SK-N-MC (cell line): ENCODE measurements around the gene HPS4.

ENCODE experiments used
- EZH2 ChIP-seq: fragments of 200-600 bp; sonication (generic); IDR thresholded peaks from one replicate; pipeline ENCODE4 v1.6.1; 2017; ENCODE audit warnings: antibody characterized with exemption
- FOXP2 ChIP-seq: optimal IDR thresholded peaks from 2 replicates; pipeline ENCODE3; 2011; ENCODE audit warnings: mild to moderate bottlenecking, moderate library complexity; ENCODE audit not compliant: insufficient read depth; ENCODE audit errors: extremely low read length, control extremely low read depth
- POLR2AphosphoS5 ChIP-seq: IDR thresholded peaks from 2 replicates; pipeline ENCODE4 v1.6.1; 2012; ENCODE audit warnings: mild to moderate bottlenecking, low read depth, low read length, borderline replicate concordance

DNA sequence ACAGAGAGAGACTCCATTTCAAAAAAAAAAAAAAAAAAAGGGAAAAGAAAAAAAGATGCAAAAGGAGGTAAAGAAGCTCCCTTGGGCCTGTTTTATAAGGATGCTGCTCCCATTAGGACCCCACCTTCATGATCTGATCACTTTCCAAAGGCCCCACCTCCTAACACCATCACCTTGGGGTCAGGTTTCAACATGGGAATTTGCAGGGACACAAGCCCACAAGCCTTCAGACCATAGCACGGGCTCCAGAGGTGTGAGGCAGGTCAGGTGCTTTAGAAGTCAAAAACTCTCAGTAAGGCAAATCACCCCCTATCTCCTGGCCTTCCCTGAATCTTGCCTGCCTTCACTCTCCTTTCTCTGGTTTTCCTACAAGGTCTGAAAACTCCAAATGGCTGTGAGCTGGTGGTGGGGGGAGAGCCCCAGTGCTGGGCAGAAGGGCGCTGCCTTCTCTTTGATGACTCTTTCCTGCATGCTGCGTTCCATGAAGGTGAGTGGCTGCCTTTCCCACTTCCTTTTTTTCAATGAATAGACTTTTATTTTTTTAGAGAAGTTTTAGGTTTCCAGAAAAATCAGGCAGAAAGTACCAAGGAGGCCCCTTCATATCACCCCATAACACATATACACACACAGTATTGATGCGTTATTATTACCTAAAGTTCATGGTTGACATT, 41.4 kb downstream of the HPS4 start:
- TF ChIP-seq EZH2 (no peak), POLR2AphosphoS5 (no peak), FOXP2 (no peak)
